HepG2 (cell line): ENCODE results near the gene CCDC8. TPM values are rescaled to one million over a fixed set of nuclear protein-coding genes. Genes with fewer than 3 reads are reported as not detected.

Experiments used
- BHLHE40 ChIP-seq: IDR thresholded peaks from 2 replicates; pipeline ENCODE4 v1.6.1; 2011; ENCODE audit warnings: low read length, improper control_type of control experiment
- CENPX ChIP-seq: sonication (generic); formaldehyde crosslinking; IDR thresholded peaks from 2 replicates; pipeline ENCODE4 v1.9.0; 2021; ENCODE audit warnings: mild to moderate bottlenecking, missing genetic modification reagents, moderate library complexity
- EHMT2 ChIP-seq: fragments of 200-600 bp; sonication (generic); IDR thresholded peaks from 2 replicates; pipeline ENCODE4 v1.7.0; 2017; ENCODE audit warnings: antibody characterized with exemption, low read depth, low read length, borderline replicate concordance
- GLI4 ChIP-seq: sonication (generic); formaldehyde crosslinking; IDR thresholded peaks from 2 replicates; pipeline ENCODE4 v1.5.1; 2020; ENCODE audit warnings: missing genetic modification reagents, mild to moderate bottlenecking, moderate library complexity, borderline replicate concordance
- HNRNPK ChIP-seq: fragments of 200-400 bp; formaldehyde crosslinking; IDR thresholded peaks from 2 replicates; pipeline ENCODE4 v1.6.1; 2018; ENCODE audit warnings: low read length, low read depth, moderate library complexity, mild to moderate bottlenecking; ENCODE audit not compliant: poor library complexity, severe bottlenecking
- HOXD1 ChIP-seq: sonication (generic); formaldehyde crosslinking; IDR thresholded peaks from 2 replicates; pipeline ENCODE4 v1.5.0; 2020; ENCODE audit warnings: missing genetic modification reagents
- NR2C2 ChIP-seq: sonication (generic); formaldehyde crosslinking; IDR thresholded peaks from 2 replicates; pipeline ENCODE4 v1.4.0; 2020; ENCODE audit warnings: missing genetic modification reagents, mild to moderate bottlenecking, moderate library complexity, borderline replicate concordance
- ONECUT2 ChIP-seq: sonication (generic); formaldehyde crosslinking; IDR thresholded peaks from 2 replicates; pipeline ENCODE4 v1.4.0; 2020; ENCODE audit warnings: missing genetic modification reagents
- RFX1 ChIP-seq: fragments of 450-650 bp; IDR thresholded peaks from 2 replicates; pipeline ENCODE4 v1.6.1; 2017
- RFXANK ChIP-seq: IDR thresholded peaks from 2 replicates; pipeline ENCODE4 v1.6.1; 2016
- ZNF317 ChIP-seq: sonication (generic); formaldehyde crosslinking; IDR thresholded peaks from 2 replicates; pipeline ENCODE4 v1.5.0; 2020; ENCODE audit warnings: mild to moderate bottlenecking, missing genetic modification reagents
- ZNF337 ChIP-seq: sonication (generic); formaldehyde crosslinking; IDR thresholded peaks from 2 replicates; pipeline ENCODE4 v1.5.1; 2020; ENCODE audit warnings: missing genetic modification reagents, low read depth, mild to moderate bottlenecking, borderline replicate concordance
- ZNF33B ChIP-seq: sonication (generic); formaldehyde crosslinking; IDR thresholded peaks from 2 replicates; pipeline ENCODE4 v1.5.1; 2020; ENCODE audit warnings: mild to moderate bottlenecking, missing genetic modification reagents
- ZNF552 ChIP-seq: sonication (generic); formaldehyde crosslinking; IDR thresholded peaks from 2 replicates; pipeline ENCODE4 v1.9.0; 2022; ENCODE audit warnings: missing genetic modification reagents, mild to moderate bottlenecking, borderline replicate concordance
- ZNF672 ChIP-seq: sonication (generic); formaldehyde crosslinking; IDR thresholded peaks from 2 replicates; pipeline ENCODE4 v1.8.1; 2022; ENCODE audit warnings: missing genetic modification reagents
- ZNF772 ChIP-seq: sonication (generic); formaldehyde crosslinking; IDR thresholded peaks from 2 replicates; pipeline ENCODE4 v1.5.0; 2020; ENCODE audit warnings: mild to moderate bottlenecking, missing genetic modification reagents
- ZNF782 ChIP-seq: sonication (generic); formaldehyde crosslinking; IDR thresholded peaks from 2 replicates; pipeline ENCODE4 v1.4.0; 2020; ENCODE audit warnings: missing genetic modification reagents, mild to moderate bottlenecking, borderline replicate concordance
- polyA plus RNA-seq, 8 experiments: library from polyadenylated mRNA; depleted of rRNA in 3 of 8; stranded (reverse) in 7 of 8; unstranded in 1 of 8; fragments of >200 nt; fragmentation: Illumina TruSeq in 4 of 8; extraction: Trizol in 4 of 8; gene quantifications; 2 replicates each; pipeline versions ENCODE4 v1.2.1 to v1.2.3, GENCODE V29; 2011 to 2016; ENCODE audit warnings: low read depth in 4 of 8, missing spikeins in 1 of 8, mixed read lengths in 1 of 8; ENCODE audit not compliant: insufficient read depth in 1 of 8
- total RNA-seq, 5 experiments: library from RNA; depleted of rRNA; stranded (reverse); fragments of >200 nt; fragmentation: Illumina TruSeq; extraction: Trizol; gene quantifications; 2 replicates each; pipeline ENCODE4 v1.2.3, GENCODE V29; 2016; ENCODE audit warnings: low read depth in 1 of 5
- TF ChIP-seq, protein P1 (sequence below): sonication (generic); formaldehyde crosslinking; IDR thresholded peaks from 2 replicates; pipeline ENCODE4 v1.4.0; 2020; ENCODE audit warnings: missing genetic modification reagents, borderline replicate concordance
- TF ChIP-seq, protein P2 (sequence below): IDR thresholded peaks from 2 replicates; pipeline ENCODE4 v1.6.1; 2016; ENCODE audit warnings: missing genetic modification reagents, missing compliant biosample characterization
- TF ChIP-seq, protein P3 (sequence below): sonication (generic); formaldehyde crosslinking; IDR thresholded peaks from 2 replicates; pipeline ENCODE4 v1.8.1; 2022; ENCODE audit warnings: low read depth, mild to moderate bottlenecking, missing genetic modification reagents

CCDC8 gene
- total and polyA plus RNA-seq, 2 of the 13 experiments (the other 11 are each of a cell fraction or from before 2014, with no cell fraction given) = 0.04 TPM; not detected in 1

DNA sequence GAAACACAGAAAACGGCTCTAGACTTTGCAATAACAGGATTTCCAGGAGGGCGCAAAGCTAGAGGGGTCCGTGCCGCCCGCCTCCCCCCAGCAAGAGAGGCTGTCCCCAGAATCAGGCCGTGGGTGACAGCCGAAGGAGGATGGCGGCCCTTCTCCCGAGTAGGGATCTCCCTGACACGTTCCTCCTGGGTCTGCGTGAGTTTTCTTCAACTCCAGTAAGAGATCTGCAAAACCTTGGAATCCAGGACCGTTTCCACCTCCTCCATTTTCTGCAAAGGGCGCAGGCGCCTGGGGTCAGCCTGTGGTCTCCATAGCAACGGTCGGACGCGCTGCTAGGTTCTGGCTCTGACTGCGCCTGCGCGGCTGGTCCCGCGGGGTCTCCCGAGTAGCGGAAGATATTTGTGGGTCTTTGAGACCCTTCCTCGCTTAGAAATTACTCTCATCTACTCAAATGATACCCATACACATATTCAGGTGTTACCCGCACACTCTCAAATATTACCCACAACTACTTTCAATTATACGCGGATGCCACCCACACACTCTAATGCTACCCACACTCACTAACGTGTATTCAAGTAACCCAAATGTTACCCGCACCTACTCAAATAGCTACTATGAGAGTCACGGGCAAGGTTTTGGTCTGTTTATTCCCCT lies 13.3 kb upstream of the CCDC8 start (continued):
- TF ChIP-seq ZNF337 (CRISPR knock-in tag) = no peak
- TF ChIP-seq, protein P1, sequence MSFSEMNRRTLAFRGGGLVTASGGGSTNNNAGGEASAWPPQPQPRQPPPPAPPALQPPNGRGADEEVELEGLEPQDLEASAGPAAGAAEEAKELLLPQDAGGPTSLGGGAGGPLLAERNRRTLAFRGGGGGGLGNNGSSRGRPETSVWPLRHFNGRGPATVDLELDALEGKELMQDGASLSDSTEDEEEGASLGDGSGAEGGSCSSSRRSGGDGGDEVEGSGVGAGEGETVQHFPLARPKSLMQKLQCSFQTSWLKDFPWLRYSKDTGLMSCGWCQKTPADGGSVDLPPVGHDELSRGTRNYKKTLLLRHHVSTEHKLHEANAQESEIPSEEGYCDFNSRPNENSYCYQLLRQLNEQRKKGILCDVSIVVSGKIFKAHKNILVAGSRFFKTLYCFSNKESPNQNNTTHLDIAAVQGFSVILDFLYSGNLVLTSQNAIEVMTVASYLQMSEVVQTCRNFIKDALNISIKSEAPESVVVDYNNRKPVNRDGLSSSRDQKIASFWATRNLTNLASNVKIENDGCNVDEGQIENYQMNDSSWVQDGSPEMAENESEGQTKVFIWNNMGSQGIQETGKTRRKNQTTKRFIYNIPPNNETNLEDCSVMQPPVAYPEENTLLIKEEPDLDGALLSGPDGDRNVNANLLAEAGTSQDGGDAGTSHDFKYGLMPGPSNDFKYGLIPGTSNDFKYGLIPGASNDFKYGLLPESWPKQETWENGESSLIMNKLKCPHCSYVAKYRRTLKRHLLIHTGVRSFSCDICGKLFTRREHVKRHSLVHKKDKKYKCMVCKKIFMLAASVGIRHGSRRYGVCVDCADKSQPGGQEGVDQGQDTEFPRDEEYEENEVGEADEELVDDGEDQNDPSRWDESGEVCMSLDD (CRISPR knock-in tag) = no peak
- 0 out of 2 replicates have a peak, but pooled peaks have one; percentile 48 for TF ChIP-seq ZNF782 (CRISPR knock-in tag)
- TF ChIP-seq ZNF672 (CRISPR knock-in tag) = no peak
- TF ChIP-seq BHLHE40 = no peak
- TF ChIP-seq HOXD1 (CRISPR knock-in tag) = 0 out of 2 replicates have a peak, but pooled peaks have one; percentile 27
- peak; percentile 86 for TF ChIP-seq RFX1
- TF ChIP-seq GLI4 (CRISPR knock-in tag) = peak; percentile 54; the same call in 1 of the 2 replicates
- no peak for TF ChIP-seq EHMT2
- TF ChIP-seq ZNF552 (CRISPR knock-in tag) = no peak
- TF ChIP-seq ZNF33B = peak; percentile 81; the same call in 1 of the 2 replicates
- TF ChIP-seq, protein P2, sequence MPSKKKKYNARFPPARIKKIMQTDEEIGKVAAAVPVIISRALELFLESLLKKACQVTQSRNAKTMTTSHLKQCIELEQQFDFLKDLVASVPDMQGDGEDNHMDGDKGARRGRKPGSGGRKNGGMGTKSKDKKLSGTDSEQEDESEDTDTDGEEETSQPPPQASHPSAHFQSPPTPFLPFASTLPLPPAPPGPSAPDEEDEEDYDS = no peak
- TF ChIP-seq HNRNPK = no peak
- TF ChIP-seq ZNF772 (CRISPR knock-in tag) = 0 out of 2 replicates have a peak, but pooled peaks have one; percentile 27
- TF ChIP-seq ONECUT2 (CRISPR knock-in tag) = no peak
- TF ChIP-seq, protein P3, sequence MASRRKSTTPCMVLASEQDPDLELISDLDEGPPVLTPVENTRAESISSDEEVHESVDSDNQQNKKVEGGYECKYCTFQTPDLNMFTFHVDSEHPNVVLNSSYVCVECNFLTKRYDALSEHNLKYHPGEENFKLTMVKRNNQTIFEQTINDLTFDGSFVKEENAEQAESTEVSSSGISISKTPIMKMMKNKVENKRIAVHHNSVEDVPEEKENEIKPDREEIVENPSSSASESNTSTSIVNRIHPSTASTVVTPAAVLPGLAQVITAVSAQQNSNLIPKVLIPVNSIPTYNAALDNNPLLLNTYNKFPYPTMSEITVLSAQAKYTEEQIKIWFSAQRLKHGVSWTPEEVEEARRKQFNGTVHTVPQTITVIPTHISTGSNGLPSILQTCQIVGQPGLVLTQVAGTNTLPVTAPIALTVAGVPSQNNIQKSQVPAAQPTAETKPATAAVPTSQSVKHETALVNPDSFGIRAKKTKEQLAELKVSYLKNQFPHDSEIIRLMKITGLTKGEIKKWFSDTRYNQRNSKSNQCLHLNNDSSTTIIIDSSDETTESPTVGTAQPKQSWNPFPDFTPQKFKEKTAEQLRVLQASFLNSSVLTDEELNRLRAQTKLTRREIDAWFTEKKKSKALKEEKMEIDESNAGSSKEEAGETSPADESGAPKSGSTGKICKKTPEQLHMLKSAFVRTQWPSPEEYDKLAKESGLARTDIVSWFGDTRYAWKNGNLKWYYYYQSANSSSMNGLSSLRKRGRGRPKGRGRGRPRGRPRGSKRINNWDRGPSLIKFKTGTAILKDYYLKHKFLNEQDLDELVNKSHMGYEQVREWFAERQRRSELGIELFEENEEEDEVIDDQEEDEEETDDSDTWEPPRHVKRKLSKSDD (CRISPR knock-in tag) = no peak
- no peak for TF ChIP-seq RFXANK (CRISPR knock-in tag)
- TF ChIP-seq ZNF317 = no peak
- no peak for TF ChIP-seq NR2C2 (CRISPR knock-in tag)
- TF ChIP-seq CENPX (CRISPR knock-in tag) = no peak
